HepG2 (cell line): ENCODE measurements around the gene MAVS. TPM values are rescaled to one million over a fixed set of nuclear protein-coding genes. Genes with fewer than 3 reads are reported as not detected.

ENCODE experiments used
- FOXC1 ChIP-seq: sonication (generic); formaldehyde crosslinking; IDR thresholded peaks from 2 replicates; pipeline ENCODE4 v1.8.0; 2022; ENCODE audit warnings: mild to moderate bottlenecking, missing genetic modification reagents, borderline replicate concordance
- HIVEP1 ChIP-seq: sonication (generic); formaldehyde crosslinking; IDR thresholded peaks from 2 replicates; pipeline ENCODE4 v1.4.0; 2020; ENCODE audit warnings: mild to moderate bottlenecking, missing genetic modification reagents
- KDM5A ChIP-seq: fragments of 200-600 bp; sonication (generic); IDR thresholded peaks from 2 replicates; pipeline ENCODE4 v1.7.0; 2018; ENCODE audit warnings: antibody characterized with exemption, mild to moderate bottlenecking, low read length, borderline replicate concordance
- TBL1XR1 ChIP-seq: fragments of 150-350 bp; IDR thresholded peaks from 2 replicates; pipeline ENCODE4 v1.6.1; 2014; ENCODE audit warnings: borderline replicate concordance, low read length; ENCODE audit not compliant: partially characterized antibody
- ZNF251 ChIP-seq: sonication (generic); formaldehyde crosslinking; IDR thresholded peaks from 2 replicates; pipeline ENCODE4 v1.9.0; 2021; ENCODE audit warnings: mild to moderate bottlenecking, missing genetic modification reagents
- ZNF260 ChIP-seq: sonication (generic); formaldehyde crosslinking; IDR thresholded peaks from 2 replicates; pipeline ENCODE4 v1.4.0; 2020; ENCODE audit warnings: missing genetic modification reagents, low read depth, mild to moderate bottlenecking, borderline replicate concordance
- ZNF430 ChIP-seq: sonication (generic); formaldehyde crosslinking; IDR thresholded peaks from 2 replicates; pipeline ENCODE4 v1.9.0; 2021; ENCODE audit warnings: mild to moderate bottlenecking, missing genetic modification reagents
- polyA plus RNA-seq, 8 experiments: library from polyadenylated mRNA; depleted of rRNA in 3 of 8; stranded (reverse) in 7 of 8; unstranded in 1 of 8; fragments of >200 nt; fragmentation: Illumina TruSeq in 4 of 8; extraction: Trizol in 4 of 8; gene quantifications; 2 replicates each; pipeline versions ENCODE4 v1.2.1 to v1.2.3, GENCODE V29; 2011 to 2016; ENCODE audit warnings: low read depth in 4 of 8, missing spikeins in 1 of 8, mixed read lengths in 1 of 8; ENCODE audit not compliant: insufficient read depth in 1 of 8
- total RNA-seq, 5 experiments: library from RNA; depleted of rRNA; stranded (reverse); fragments of >200 nt; fragmentation: Illumina TruSeq; extraction: Trizol; gene quantifications; 2 replicates each; pipeline ENCODE4 v1.2.3, GENCODE V29; 2016; ENCODE audit warnings: low read depth in 1 of 5
- TF ChIP-seq, protein P1 (sequence below): sonication (generic); formaldehyde crosslinking; IDR thresholded peaks from 2 replicates; pipeline ENCODE4 v1.5.1; 2020; ENCODE audit warnings: mild to moderate bottlenecking, moderate library complexity, missing genetic modification reagents
- TF ChIP-seq, protein P2 (sequence below): IDR thresholded peaks from 2 replicates; pipeline ENCODE4 v1.6.1; 2016; ENCODE audit warnings: low read depth, borderline replicate concordance
- TF ChIP-seq, protein P3 (sequence below): IDR thresholded peaks from 2 replicates; pipeline ENCODE4 v1.6.1; 2018; ENCODE audit warnings: missing genetic modification reagents, mild to moderate bottlenecking, missing compliant biosample characterization
- TF ChIP-seq, protein P4 (sequence below): sonication (generic); formaldehyde crosslinking; IDR thresholded peaks from 2 replicates; pipeline ENCODE4 v1.4.0; 2020; ENCODE audit warnings: mild to moderate bottlenecking, missing genetic modification reagents

MAVS gene
- total and polyA plus RNA-seq, 2 of the 13 experiments (the other 11 are each of a cell fraction or from before 2014, with no cell fraction given) = 27.3 to 36.6 TPM

DNA sequence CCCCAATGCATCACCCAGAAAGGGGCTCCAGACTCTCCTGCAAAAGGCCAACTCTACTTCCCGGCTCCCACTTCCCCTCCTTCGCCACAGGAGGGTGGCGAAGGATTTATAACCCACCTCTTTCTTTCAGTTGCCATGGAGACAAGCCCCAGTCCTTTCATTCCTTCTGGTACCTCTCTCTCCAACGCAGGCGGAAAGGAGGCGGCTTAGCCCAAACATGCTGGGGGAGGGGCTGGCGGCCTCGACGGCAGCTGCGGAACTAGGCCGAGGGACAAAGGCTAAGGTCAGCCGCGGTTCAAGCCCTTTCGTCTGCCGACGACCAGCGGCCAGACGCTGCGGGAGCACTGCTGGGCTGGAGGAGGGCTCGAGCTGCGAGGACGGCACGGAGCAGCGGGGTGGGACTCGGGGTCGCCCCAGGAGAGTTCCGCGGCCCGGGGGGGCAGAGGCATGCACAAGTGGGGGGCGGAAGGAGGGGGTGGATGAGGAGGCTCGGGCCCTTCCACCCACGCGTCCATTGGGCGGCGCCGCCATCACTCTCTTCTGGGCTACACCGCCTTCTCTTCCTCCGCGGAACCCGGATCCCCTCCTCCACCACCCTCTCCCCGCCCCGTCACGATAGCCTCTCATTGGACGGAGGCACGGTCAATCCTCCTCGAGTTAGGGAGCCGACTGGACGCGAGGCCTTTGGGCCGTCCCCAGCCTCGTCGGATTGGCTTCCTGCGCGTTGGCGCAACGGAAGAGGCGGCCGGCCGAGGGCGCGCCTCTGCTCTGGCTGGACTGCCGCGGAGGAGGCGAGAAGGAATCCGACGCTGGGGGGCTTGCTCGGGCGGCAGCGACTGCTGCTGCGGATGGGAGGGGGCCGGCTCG is 42.2 kb downstream of the MAVS start, which contains the start of gene PANK2 (continued):
- TF ChIP-seq, protein P1, sequence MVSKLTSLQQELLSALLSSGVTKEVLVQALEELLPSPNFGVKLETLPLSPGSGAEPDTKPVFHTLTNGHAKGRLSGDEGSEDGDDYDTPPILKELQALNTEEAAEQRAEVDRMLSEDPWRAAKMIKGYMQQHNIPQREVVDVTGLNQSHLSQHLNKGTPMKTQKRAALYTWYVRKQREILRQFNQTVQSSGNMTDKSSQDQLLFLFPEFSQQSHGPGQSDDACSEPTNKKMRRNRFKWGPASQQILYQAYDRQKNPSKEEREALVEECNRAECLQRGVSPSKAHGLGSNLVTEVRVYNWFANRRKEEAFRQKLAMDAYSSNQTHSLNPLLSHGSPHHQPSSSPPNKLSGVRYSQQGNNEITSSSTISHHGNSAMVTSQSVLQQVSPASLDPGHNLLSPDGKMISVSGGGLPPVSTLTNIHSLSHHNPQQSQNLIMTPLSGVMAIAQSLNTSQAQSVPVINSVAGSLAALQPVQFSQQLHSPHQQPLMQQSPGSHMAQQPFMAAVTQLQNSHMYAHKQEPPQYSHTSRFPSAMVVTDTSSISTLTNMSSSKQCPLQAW (CRISPR knock-in tag) = peak; percentile 88
- TF ChIP-seq, protein P2, sequence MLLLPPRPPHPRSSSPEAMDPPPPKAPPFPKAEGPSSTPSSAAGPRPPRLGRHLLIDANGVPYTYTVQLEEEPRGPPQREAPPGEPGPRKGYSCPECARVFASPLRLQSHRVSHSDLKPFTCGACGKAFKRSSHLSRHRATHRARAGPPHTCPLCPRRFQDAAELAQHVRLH = peak; percentile 30; the same call in 1 of the 2 replicates
- TF ChIP-seq FOXC1 (CRISPR knock-in tag) = peak; percentile 92
- TF ChIP-seq, protein P3, sequence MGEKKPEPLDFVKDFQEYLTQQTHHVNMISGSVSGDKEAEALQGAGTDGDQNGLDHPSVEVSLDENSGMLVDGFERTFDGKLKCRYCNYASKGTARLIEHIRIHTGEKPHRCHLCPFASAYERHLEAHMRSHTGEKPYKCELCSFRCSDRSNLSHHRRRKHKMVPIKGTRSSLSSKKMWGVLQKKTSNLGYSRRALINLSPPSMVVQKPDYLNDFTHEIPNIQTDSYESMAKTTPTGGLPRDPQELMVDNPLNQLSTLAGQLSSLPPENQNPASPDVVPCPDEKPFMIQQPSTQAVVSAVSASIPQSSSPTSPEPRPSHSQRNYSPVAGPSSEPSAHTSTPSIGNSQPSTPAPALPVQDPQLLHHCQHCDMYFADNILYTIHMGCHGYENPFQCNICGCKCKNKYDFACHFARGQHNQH (CRISPR knock-in tag) = peak; percentile 56
- TF ChIP-seq ZNF430 (CRISPR knock-in tag) = peak; percentile 80
- TF ChIP-seq, protein P4, sequence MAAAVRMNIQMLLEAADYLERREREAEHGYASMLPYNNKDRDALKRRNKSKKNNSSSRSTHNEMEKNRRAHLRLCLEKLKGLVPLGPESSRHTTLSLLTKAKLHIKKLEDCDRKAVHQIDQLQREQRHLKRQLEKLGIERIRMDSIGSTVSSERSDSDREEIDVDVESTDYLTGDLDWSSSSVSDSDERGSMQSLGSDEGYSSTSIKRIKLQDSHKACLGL = peak; percentile 90
- TF ChIP-seq HIVEP1 (CRISPR knock-in tag) = peak; percentile 97
- peak; percentile 90 for TF ChIP-seq KDM5A
- TF ChIP-seq TBL1XR1 = peak; percentile 77
- TF ChIP-seq ZNF251 = peak; percentile 24
- no peak for TF ChIP-seq ZNF260 (CRISPR knock-in tag)
